Endometrial microvascular endothelial cells (primary cell): ENCODE measurements around the gene SCRT2. TPM values are rescaled to one million over a fixed set of nuclear protein-coding genes. Genes with fewer than 3 reads are reported as not detected.
"Not testable (repeated sequence)": the region's sequence is repeated elsewhere in the genome, so short reads cannot be mapped to it uniquely, and the experiment has no call there.

ENCODE experiments used
- in situ Hi-C: cut with HindIII; loops from 2 replicates; pipeline ENCODE4 v1.10.0; 2017; ENCODE audit warnings: low sequenced_read_pairs, low pct_unique_long_range_greater_than_20kb; ENCODE audit errors: inconsistent ontology term
- total RNA-seq: library from RNA; depleted of rRNA; stranded (reverse); fragments of >200 nt; gene quantifications from one replicate; pipeline ENCODE4 v1.2.3, GENCODE V29; 2015; ENCODE audit errors: inconsistent ontology term

The SCRT2 gene
- total RNA-seq, 1 donor from 2014 or later: not detected

- in situ Hi-C loops: no loop called here
These were observed 27.8 kb upstream of the SCRT2 start for GRCh38 chr20:703426-703825.

GRCh38 chr20:703006-703405, 27.4 kb upstream of the SCRT2 start:
- in situ Hi-C loops: no loop called here

GRCh38 chr20:701401-702129, 26.0 kb upstream of the SCRT2 start:
- in situ Hi-C loops: no loop called here

GRCh38 chr20:699811-700338, 24.3 kb upstream of the SCRT2 start:
- in situ Hi-C loops: no loop called here

GRCh38 chr20:699342-699741, 23.7 kb upstream of the SCRT2 start:
- in situ Hi-C loops: no loop called here

- in situ Hi-C loops: no loop called here
These were observed 22.7 kb upstream of the SCRT2 start for GRCh38 chr20:698276-698675.

- in situ Hi-C loops: no loop called here
These were observed 22.2 kb upstream of the SCRT2 start for GRCh38 chr20:697826-698225.

GRCh38 chr20:695165-695866, 19.7 kb upstream of the SCRT2 start:
- in situ Hi-C loops: no loop called here

GRCh38 chr20:694496-694895, 18.9 kb upstream of the SCRT2 start:
- in situ Hi-C loops: no loop called here

GRCh38 chr20:693786-694185, 18.2 kb upstream of the SCRT2 start:
- in situ Hi-C loops: not testable (repeated sequence)

- in situ Hi-C loops: no loop called here
These were observed 16.4 kb upstream of the SCRT2 start for GRCh38 chr20:692044-692443.

GRCh38 chr20:689947-690346, 14.3 kb upstream of the SCRT2 start:
- in situ Hi-C loops: no loop called here

- in situ Hi-C loops: no loop called here
These were observed 13.7 kb upstream of the SCRT2 start for GRCh38 chr20:689348-689747.

GRCh38 chr20:688809-689212, 13.2 kb upstream of the SCRT2 start:
- in situ Hi-C loops: no loop called here

GRCh38 chr20:687468-688203, 12.0 kb upstream of the SCRT2 start:
- in situ Hi-C loops: no loop called here

- in situ Hi-C loops: no loop called here
These were observed 9.2 kb upstream of the SCRT2 start for GRCh38 chr20:684676-685319.

GRCh38 chr20:682123-682522, 6.5 kb upstream of the SCRT2 start:
- in situ Hi-C loops: no loop called here

- in situ Hi-C loops: no loop called here
These were observed 5.1 kb upstream of the SCRT2 start for GRCh38 chr20:680638-681187.

- in situ Hi-C loops: no loop called here
These were observed 2.4 kb upstream of the SCRT2 start for GRCh38 chr20:677957-678356.
